HCT116 (cell line): ENCODE data around the gene PIGH. TPM values are rescaled to one million over a fixed set of nuclear protein-coding genes. Genes with fewer than 3 reads are reported as not detected.

Source experiments
- total RNA-seq: library from RNA; stranded (reverse); gene quantifications from one replicate; pipeline ENCODE4 v1.2.1, GENCODE V29; 2021; ENCODE audit not compliant: unreplicated experiment

The PIGH gene
- total RNA-seq, 1 experiment from 2014 or later: 20.9 TPM

Other genes with a start within 250 kb of the PIGH start
- 38.5 TPM for gene ATP6V1D, start 240.5 kb downstream of the PIGH start, total RNA-seq
- gene EIF2S1, start 239.9 kb downstream of the PIGH start, total RNA-seq: 192 TPM
- gene PLEK2, start 188.1 kb downstream of the PIGH start, total RNA-seq: 67.6 TPM
- 0.71 TPM for gene TMEM229B, start 111.5 kb downstream of the PIGH start, total RNA-seq
- gene PLEKHH1, start 67.0 kb downstream of the PIGH start, total RNA-seq: 27.6 TPM
- 7.0 TPM for gene ARG2, start 19.7 kb upstream of the PIGH start, total RNA-seq
- 86.3 TPM for gene VTI1B, start 74.4 kb upstream of the PIGH start, total RNA-seq
- 54.6 TPM for gene RDH11, start 95.5 kb upstream of the PIGH start, total RNA-seq
- 0.27 TPM for gene RDH12, start 101.6 kb upstream of the PIGH start, total RNA-seq
- gene ZFYVE26, start 216.3 kb upstream of the PIGH start, total RNA-seq: 13.2 TPM
- 20.0 TPM for gene RAD51B, start 219.5 kb upstream of the PIGH start, total RNA-seq